ENCODE data around the gene HOXD8. TPM values are rescaled to one million over a fixed set of nuclear protein-coding genes. Genes with fewer than 3 reads are reported as not detected.

The HOXD8 gene
- total and polyA plus RNA-seq, 2 of the 8 experiments (the other 6 are each of a cell fraction or from before 2014, with no cell fraction given) = not detected

DNA sequence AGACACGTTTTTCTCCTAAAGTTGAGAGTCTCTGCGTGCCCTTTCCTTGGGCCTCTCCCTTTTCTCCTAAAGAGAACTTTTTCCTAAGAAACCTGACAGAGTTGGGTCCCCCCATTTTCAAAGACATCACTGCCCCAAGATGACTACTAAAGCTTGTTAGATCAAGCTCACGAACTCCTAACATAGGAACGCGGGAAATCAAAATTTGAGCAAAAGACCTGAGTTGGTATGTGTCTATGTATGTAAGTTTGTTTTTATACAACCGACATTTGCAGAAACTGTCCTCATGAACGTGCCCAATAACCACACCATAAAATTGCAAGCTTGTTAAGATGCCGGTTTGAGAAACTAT lies 35.6 kb upstream of the HOXD8 start:
- peaks cover 21 to 38% of the 10 kb centered on the region in 2 experiments for H4K20me1 ChIP-seq (replicated peaks in 1 of 2; ENCODE audit: control insufficient read depth in 1 of 2, insufficient read depth in 2 of 2, low read length in 2 of 2)
- CTCF ChIA-PET (ENCODE audit: partially characterized antibody) = interaction anchor here (0.5 to 6.5 kb wide), 9 partner anchors 11 to 843 kb away, joined by 3 to 130 read pairs (median 5); partner anchors contain the start of genes EVX2 and HOXD9
- WGBS, 2 experiments (ENCODE audit: extremely low coverage in 1 of 2, insufficient coverage in 1 of 2, insufficient read length in 1 of 2, insufficient replicate concordance in 2 of 2, low coverage in 1 of 2, low lambda C conversion rate in 2 of 2, missing lambda C conversion rate in 1 of 2) = 21% methylated on average over 8 of the region's 8 CpGs; no CpG with 5 or more reads in 1 of the 2 experiments

More for the DNA sequence above, 35.6 kb upstream of the HOXD8 start:
- POLR2A ChIA-PET (ENCODE audit: partially characterized antibody) = interaction anchor here (0.7 to 2.1 kb wide), 4 partner anchors 11 to 456 kb away, joined by 3 to 7 read pairs (median 5); no protein-coding TSS in a partner anchor
- Histone ChIP-seq H2BK15ac (ENCODE audit: low read length) (no peak overlapping the region), H3K36me3 (ENCODE audit: control insufficient read depth in 2 of 4, insufficient read depth in 4 of 4, low read length in 3 of 4) (peaks cover 0 to 5% (median 0%) of the 10 kb centered on the region in 4 experiments; a peak in 1 of 8 replicates), H3K4me1 (replicated peaks in 1 of 4; ENCODE audit: control insufficient read depth in 3 of 4, insufficient read depth in 4 of 4, low read length in 3 of 4) (peaks cover 0 to 25% (median 15%) of the 10 kb centered on the region in 4 experiments; a peak in 6 of 7 replicates), H3K79me1 (ENCODE audit: low read depth, low read length) (no peaks in the 10 kb centered on the region), H3K27me3 (replicated peaks in 1 of 4; ENCODE audit: control insufficient read depth in 3 of 4, extremely low read depth in 1 of 4, insufficient read depth in 3 of 4, low read length in 3 of 4) (peaks cover 79 to 98% (median 91%) of the 10 kb centered on the region in 4 experiments), H2AFZ (ENCODE audit: low read length) (no peak overlapping the region), H3K9me3 (ENCODE audit: insufficient read depth in 2 of 2, low read depth in 1 of 2, low read length in 1 of 2) (no peaks in the 10 kb centered on the region; a peak in 1 of 4 replicates), H2BK120ac (replicated peaks; ENCODE audit: low read depth, low read length) (no peak overlapping the region), H3K4me3 (ENCODE audit: extremely low read depth in 1 of 4, insufficient read depth in 2 of 4, low read depth in 3 of 4, low read length in 4 of 4) (no peak overlapping the region), H3K23ac (ENCODE audit: insufficient read length) (no peak overlapping the region), H3K4me2 (ENCODE audit: insufficient read depth in 1 of 2, low read depth in 2 of 2, low read length in 2 of 2) (peak overlapping the region in 1 of 2 experiments; percentile 66; a peak in 1 of 4 replicates), H4K8ac (ENCODE audit: extremely low read depth, insufficient read depth, low read length) (no peak overlapping the region), H3K27ac (ENCODE audit: low read depth, low read length) (no peak overlapping the region), H3K14ac (ENCODE audit: insufficient read length) (no peak overlapping the region), H3K9ac (replicated peaks in 1 of 4; ENCODE audit: extremely low read depth in 1 of 4, low read depth in 3 of 4, low read length in 3 of 4) (no peak overlapping the region), H2BK20ac (ENCODE audit: low read length) (no peak overlapping the region), H3K4ac (replicated peaks; ENCODE audit: insufficient read length, low read depth, low read length) (no peak overlapping the region), H2BK5ac (ENCODE audit: low read depth, low read length) (no peak overlapping the region), H3K56ac (replicated peaks; ENCODE audit: insufficient read length, low read depth, low read length) (no peak overlapping the region), H2BK12ac (ENCODE audit: low read depth, low read length) (no peak overlapping the region), H4K5ac (ENCODE audit: insufficient read length, low read depth, low read length) (no peak overlapping the region), H3K79me2 (ENCODE audit: control insufficient read depth in 1 of 2, insufficient read depth in 2 of 2, low read length in 2 of 2) (no peaks in the 10 kb centered on the region), H2AK5ac (ENCODE audit: low read depth, low read length) (no peak overlapping the region; the same call in 1 of the 2 replicates), H3K18ac (ENCODE audit: extremely low read depth, low read length) (no peak overlapping the region), H4K91ac (replicated peaks; ENCODE audit: insufficient read length, low read length) (no peak overlapping the region), H3K23me2 (ENCODE audit: low read depth, low read length) (peaks cover 6% of the 10 kb centered on the region)
- FAIRE-seq (no peak), DNase-seq (ENCODE audit: low read depth in 1 of 2, low spot score in 2 of 2) (no peak)
- no peak for TF ChIP-seq SIRT6 (IDR thresholded peaks at IDR 0.05; ENCODE audit: low read length)
- TF ChIP-seq EZH2 (IDR thresholded peaks at IDR 0.05; ENCODE audit: low read depth, low read length, severe bottlenecking) = peak; percentile 83
- 0 out of 2 replicates have a peak, but pooled peaks have one; percentile 1 for TF ChIP-seq CBX8 (IDR thresholded peaks at IDR 0.05; ENCODE audit: borderline replicate concordance, low read depth, low read length)
- peak; percentile 86; the same call in 1 of the 2 replicates for TF ChIP-seq SUZ12 (IDR thresholded peaks at IDR 0.05; ENCODE audit: low read length)
